ENCODE data around the gene UNC79. TPM values are rescaled to one million over a fixed set of nuclear protein-coding genes. Genes with fewer than 3 reads are reported as not detected.

UNC79 gene
- total RNA-seq, 1 donor from 2014 or later = 0.09 TPM

- H3K27ac ChIP-seq = no peak overlapping the region
- H3K36me3 ChIP-seq = no peaks in the 10 kb centered on the region
- intact Hi-C loops (cut with DNase I) = no loop called here
- H3K4me1 ChIP-seq = no peaks in the 10 kb centered on the region
- H3K27me3 ChIP-seq = no peaks in the 10 kb centered on the region
- H3K9me3 ChIP-seq = no peaks in the 10 kb centered on the region
- TF ChIP-seq CTCF (IDR thresholded peaks at IDR 0.05) = no peak
- no peak for DNase-seq
- ATAC-seq = no peak
- no peak overlapping the region for H3K4me3 ChIP-seq
These were observed 243.6 kb downstream of the UNC79 start for GRCh38 chr14:93674343-93674742.

- no peaks in the 10 kb centered on the region for H3K4me1 ChIP-seq
These were observed 244.9 kb downstream of the UNC79 start for GRCh38 chr14:93675651-93676050.

GRCh38 chr14:93676416-93676958 is 245.7 kb downstream of the UNC79 start:
- TF ChIP-seq CTCF (IDR thresholded peaks at IDR 0.05) = no peak
- Histone ChIP-seq H3K4me1 (no peaks in the 10 kb centered on the region), H3K27me3 (no peaks in the 10 kb centered on the region), H3K27ac (no peak overlapping the region), H3K4me3 (no peak overlapping the region), H3K36me3 (no peaks in the 10 kb centered on the region), H3K9me3 (no peaks in the 10 kb centered on the region)
- no peak for DNase-seq
- ATAC-seq = no peak
- intact Hi-C loops (cut with DNase I) = no loop called here

More at GRCh38 chr14:93675651-93676050, 244.9 kb downstream of the UNC79 start:
- no peak overlapping the region for H3K4me3 ChIP-seq
- TF ChIP-seq CTCF (IDR thresholded peaks at IDR 0.05) = no peak
- no peaks in the 10 kb centered on the region for H3K36me3 ChIP-seq
- DNase-seq (no peak), ATAC-seq (no peak)
- H3K27me3 ChIP-seq = no peaks in the 10 kb centered on the region
- H3K27ac ChIP-seq = no peak overlapping the region
- intact Hi-C loops (cut with DNase I) = no loop called here
- no peaks in the 10 kb centered on the region for H3K9me3 ChIP-seq

GRCh38 chr14:93682459-93682858 is 251.7 kb downstream of the UNC79 start:
- Histone ChIP-seq H3K4me3 (no peak overlapping the region), H3K27ac (no peak overlapping the region), H3K4me1 (no peaks in the 10 kb centered on the region), H3K36me3 (no peaks in the 10 kb centered on the region), H3K27me3 (peaks cover 1% of the 10 kb centered on the region), H3K9me3 (no peaks in the 10 kb centered on the region)
- no peak for DNase-seq
- no peak for ATAC-seq
- intact Hi-C loops (cut with DNase I) = no loop called here
- TF ChIP-seq CTCF (IDR thresholded peaks at IDR 0.05) = no peak

GRCh38 chr14:93683226-93683625 is 252.5 kb downstream of the UNC79 start:
- no peak for TF ChIP-seq CTCF (IDR thresholded peaks at IDR 0.05)
- Histone ChIP-seq H3K27ac (no peak overlapping the region), H3K4me1 (no peaks in the 10 kb centered on the region), H3K4me3 (no peak overlapping the region), H3K9me3 (no peaks in the 10 kb centered on the region), H3K27me3 (peaks cover 7% of the 10 kb centered on the region), H3K36me3 (no peaks in the 10 kb centered on the region)
- ATAC-seq (no peak), DNase-seq (no peak)
- intact Hi-C loops (cut with DNase I) = no loop called here
